Measurements from ENCODE around the gene C10orf53.
"Not testable (repeated sequence)": the region's sequence is repeated elsewhere in the genome, so short reads cannot be mapped to it uniquely, and the experiment has no call there.

Gene C10orf53

DNA sequence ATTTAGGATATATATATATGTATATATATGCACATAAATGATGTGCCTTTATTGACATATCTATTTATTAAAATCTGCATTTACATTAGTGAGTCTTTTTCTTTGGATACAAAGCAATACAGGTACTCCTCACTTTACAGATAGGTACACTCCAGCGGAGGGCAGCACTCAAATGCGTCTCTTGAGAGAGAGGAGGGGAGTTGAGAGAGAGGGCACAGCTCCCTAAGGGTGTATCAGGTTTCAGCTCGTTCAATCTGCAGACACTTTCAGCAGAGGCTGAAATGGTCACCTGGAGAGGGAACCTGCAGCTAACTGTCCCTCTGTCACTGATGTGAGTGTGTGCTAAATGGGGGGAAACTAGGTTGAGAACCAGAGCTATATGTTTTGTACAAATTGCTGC, 21.5 kb downstream of the C10orf53 start:
- no peak for DNase-seq (ENCODE audit: extremely low read depth, low read depth)
- TF ChIP-seq CTCF (IDR thresholded peaks at IDR 0.05; ENCODE audit: low read depth, low read length): no peak

GRCh38 chr10:49707585-49707984, 28.1 kb downstream of the C10orf53 start:
- DNase-seq (ENCODE audit: extremely low read depth, low read depth): no peak
- no peak for TF ChIP-seq CTCF (IDR thresholded peaks at IDR 0.05; ENCODE audit: low read depth, low read length)

GRCh38 chr10:49709934-49710333, 30.5 kb downstream of the C10orf53 start:
- no peak for DNase-seq (ENCODE audit: extremely low read depth, low read depth)
- no peak for TF ChIP-seq CTCF (IDR thresholded peaks at IDR 0.05; ENCODE audit: low read depth, low read length)

DNA sequence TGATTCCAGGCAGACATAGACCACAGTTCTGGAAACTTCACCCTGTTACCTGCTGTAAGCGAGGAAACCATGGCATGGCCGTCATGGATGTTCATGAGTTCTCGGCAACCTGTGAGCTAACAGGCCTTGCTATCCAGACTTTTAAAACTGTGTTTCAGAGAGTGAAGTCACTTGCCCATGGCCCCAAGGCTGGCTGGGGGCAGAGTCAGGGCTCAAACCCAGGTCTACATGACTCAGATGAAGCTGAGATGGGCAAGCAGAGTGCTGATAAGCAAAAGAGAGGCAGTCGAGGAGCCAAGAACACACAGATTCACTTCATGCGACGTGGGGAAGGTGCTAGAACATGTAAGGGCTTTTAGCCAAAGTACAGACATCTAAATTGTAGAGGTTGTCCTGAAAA, 31.5 kb downstream of the C10orf53 start:
- TF ChIP-seq CTCF (IDR thresholded peaks at IDR 0.05; ENCODE audit: low read depth, low read length): no peak

DNA sequence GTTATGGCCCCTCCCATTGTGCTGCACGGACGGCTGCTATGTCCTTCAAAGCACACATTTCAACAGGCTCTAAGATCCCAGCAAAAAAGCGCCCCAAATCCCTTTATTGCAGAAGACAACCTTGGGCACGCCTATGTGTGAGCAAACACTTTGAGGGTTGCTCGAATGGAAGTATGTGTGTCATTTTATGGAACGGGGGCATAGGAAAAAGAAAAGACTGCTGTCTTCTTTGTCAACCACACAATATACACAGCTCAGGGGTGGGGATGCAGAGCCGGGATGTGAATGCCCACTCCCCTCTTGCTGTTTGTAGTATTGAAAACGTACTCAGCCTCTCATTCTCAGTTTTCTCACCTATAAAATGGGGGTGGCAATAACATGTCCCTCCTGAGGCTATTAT, 32.0 kb downstream of the C10orf53 start:
- TF ChIP-seq CTCF (IDR thresholded peaks at IDR 0.05; ENCODE audit: low read depth, low read length): no peak
- no peak for DNase-seq (ENCODE audit: extremely low read depth, low read depth)

More for the DNA sequence above, 31.5 kb downstream of the C10orf53 start:
- no peak for DNase-seq (ENCODE audit: extremely low read depth, low read depth)

GRCh38 chr10:49713266-49713665, 33.8 kb downstream of the C10orf53 start:
- DNase-seq (ENCODE audit: extremely low read depth, low read depth): no peak
- TF ChIP-seq CTCF (IDR thresholded peaks at IDR 0.05; ENCODE audit: low read depth, low read length): no peak

GRCh38 chr10:49715157-49715556, 35.7 kb downstream of the C10orf53 start:
- not testable (repeated sequence) for DNase-seq (ENCODE audit: extremely low read depth, low read depth)

- no peak for DNase-seq (ENCODE audit: extremely low read depth, low read depth)
- no peak for TF ChIP-seq CTCF (IDR thresholded peaks at IDR 0.05; ENCODE audit: low read depth, low read length)
These were observed 47.1 kb downstream of the C10orf53 start for GRCh38 chr10:49726593-49726992.

All from AG09319 (cell line).